Measurements from ENCODE around the gene CTXN1. TPM values are rescaled to one million over a fixed set of nuclear protein-coding genes. Genes with fewer than 3 reads are reported as not detected.

CTXN1 gene
- total RNA-seq, 2 donors from 2014 or later, result 1.5 to 4.4 TPM

DNA sequence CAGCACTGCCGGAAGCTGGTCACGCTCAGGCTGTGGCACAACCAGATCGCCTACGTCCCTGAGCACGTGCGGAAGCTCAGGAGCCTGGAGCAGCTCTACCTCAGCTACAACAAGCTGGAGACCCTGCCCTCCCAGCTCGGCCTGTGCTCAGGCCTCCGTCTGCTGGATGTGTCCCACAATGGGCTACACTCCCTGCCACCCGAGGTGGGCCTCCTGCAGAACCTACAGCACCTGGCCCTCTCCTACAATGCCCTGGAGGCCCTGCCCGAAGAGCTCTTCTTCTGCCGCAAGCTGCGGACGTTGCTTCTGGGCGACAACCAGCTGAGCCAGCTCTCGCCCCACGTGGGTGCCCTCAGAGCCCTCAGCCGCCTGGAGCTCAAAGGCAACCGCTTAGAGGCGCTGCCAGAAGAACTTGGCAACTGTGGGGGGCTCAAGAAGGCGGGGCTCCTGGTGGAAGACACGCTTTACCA, 25.5 kb downstream of the CTXN1 start:
- DNase-seq, result no peak
- intact Hi-C loops (cut with DNase I), result no loop called here
- Histone ChIP-seq H3K4me1 (peaks cover 14% of the 10 kb centered on the region), H3K27me3 (no peaks in the 10 kb centered on the region), H3K9ac (ENCODE audit: low read depth in 2 of 2, low read length in 2 of 2) (no peak overlapping the region), H3K9me3 (no peaks in the 10 kb centered on the region), H3K36me3 (no peaks in the 10 kb centered on the region), H3K27ac (no peak overlapping the region), H3K4me3 (no peak overlapping the region)
- TF ChIP-seq, protein P1, sequence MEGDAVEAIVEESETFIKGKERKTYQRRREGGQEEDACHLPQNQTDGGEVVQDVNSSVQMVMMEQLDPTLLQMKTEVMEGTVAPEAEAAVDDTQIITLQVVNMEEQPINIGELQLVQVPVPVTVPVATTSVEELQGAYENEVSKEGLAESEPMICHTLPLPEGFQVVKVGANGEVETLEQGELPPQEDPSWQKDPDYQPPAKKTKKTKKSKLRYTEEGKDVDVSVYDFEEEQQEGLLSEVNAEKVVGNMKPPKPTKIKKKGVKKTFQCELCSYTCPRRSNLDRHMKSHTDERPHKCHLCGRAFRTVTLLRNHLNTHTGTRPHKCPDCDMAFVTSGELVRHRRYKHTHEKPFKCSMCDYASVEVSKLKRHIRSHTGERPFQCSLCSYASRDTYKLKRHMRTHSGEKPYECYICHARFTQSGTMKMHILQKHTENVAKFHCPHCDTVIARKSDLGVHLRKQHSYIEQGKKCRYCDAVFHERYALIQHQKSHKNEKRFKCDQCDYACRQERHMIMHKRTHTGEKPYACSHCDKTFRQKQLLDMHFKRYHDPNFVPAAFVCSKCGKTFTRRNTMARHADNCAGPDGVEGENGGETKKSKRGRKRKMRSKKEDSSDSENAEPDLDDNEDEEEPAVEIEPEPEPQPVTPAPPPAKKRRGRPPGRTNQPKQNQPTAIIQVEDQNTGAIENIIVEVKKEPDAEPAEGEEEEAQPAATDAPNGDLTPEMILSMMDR (IDR thresholded peaks at IDR 0.05), result no peak

DNA sequence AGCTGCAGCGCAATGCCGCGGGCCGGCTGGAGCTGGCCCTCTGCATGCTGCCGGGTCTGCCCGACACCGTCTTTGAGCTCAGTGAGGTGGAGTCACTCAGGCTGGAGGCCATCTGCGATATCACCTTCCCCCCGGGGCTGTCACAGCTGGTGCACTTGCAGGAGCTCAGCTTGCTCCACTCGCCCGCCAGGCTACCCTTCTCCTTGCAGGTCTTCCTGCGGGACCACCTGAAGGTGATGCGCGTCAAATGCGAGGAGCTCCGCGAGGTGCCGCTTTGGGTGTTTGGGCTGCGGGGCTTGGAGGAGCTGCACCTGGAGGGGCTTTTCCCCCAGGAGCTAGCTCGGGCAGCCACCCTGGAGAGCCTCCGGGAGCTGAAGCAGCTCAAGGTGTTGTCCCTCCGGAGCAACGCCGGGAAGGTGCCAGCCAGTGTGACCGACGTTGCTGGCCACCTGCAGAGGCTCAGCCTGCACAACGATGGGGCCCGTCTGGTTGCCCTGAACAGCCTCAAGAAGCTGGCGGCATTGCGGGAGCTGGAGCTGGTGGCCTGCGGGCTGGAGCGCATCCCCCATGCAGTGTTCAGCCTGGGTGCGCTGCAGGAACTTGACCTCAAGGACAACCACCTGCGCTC, 26.1 kb downstream of the CTXN1 start:
- intact Hi-C loops (cut with DNase I), result no loop called here
- H3K27me3 ChIP-seq, result no peaks in the 10 kb centered on the region
- H3K36me3 ChIP-seq, result no peaks in the 10 kb centered on the region
- H3K9me3 ChIP-seq, result no peaks in the 10 kb centered on the region
- no peak overlapping the region for H3K9ac ChIP-seq (ENCODE audit: low read depth in 2 of 2, low read length in 2 of 2)
- H3K4me3 ChIP-seq, result no peak overlapping the region
- TF ChIP-seq, protein P1 (IDR thresholded peaks at IDR 0.05), result no peak
- no peak overlapping the region for H3K27ac ChIP-seq
- H3K4me1 ChIP-seq, result peaks cover 9% of the 10 kb centered on the region
- DNase-seq, result no peak

DNA sequence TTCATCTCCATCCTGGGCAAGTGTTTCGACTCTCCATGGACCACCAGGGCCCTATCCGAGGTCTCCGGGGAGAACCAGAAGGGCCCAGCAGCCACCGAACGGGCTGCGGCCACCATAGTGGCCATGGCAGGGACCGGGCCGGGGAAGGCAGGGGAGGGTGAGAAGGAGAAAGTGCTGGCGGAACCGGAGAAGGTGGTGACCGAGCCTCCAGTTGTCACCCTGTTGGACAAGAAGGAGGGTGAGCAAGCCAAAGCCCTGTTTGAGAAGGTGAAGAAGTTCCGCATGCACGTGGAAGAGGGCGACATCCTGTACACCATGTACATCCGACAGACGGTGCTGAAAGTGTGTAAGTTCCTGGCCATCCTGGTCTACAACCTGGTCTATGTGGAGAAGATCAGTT, 27.0 kb downstream of the CTXN1 start:
- H3K9ac ChIP-seq (ENCODE audit: low read depth in 2 of 2, low read length in 2 of 2), result no peak overlapping the region
- H3K4me1 ChIP-seq, result peaks cover 4% of the 10 kb centered on the region
- intact Hi-C loops (cut with DNase I), result no loop called here
- no peaks in the 10 kb centered on the region for H3K36me3 ChIP-seq
- TF ChIP-seq, protein P1 (IDR thresholded peaks at IDR 0.05), result no peak
- no peaks in the 10 kb centered on the region for H3K27me3 ChIP-seq
- DNase-seq, result no peak
- H3K4me3 ChIP-seq, result no peak overlapping the region
- no peak overlapping the region for H3K27ac ChIP-seq
- no peaks in the 10 kb centered on the region for H3K9me3 ChIP-seq

DNA sequence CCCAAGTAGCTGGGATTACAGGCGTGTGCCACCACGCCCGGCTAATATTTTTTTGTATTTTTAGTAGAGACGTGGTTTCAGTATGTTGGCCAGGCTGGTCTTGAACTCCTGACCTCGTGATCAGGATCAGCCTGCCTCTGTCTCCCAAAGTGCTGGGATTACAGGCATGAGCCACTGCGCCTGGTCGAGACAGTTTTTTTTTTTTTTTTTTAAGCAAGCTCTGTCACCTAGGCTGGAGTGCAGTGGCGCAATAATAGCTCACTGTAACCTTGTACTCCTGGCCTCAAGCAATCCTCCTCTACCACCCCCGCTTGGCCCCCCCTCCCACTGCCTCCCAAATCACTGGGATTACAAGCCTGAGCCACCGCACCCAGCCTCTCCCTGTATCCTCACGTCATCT, 28.6 kb downstream of the CTXN1 start:
- no peaks in the 10 kb centered on the region for H3K27me3 ChIP-seq
- no peak overlapping the region for H3K4me3 ChIP-seq
- no peak for DNase-seq
- H3K36me3 ChIP-seq, result no peaks in the 10 kb centered on the region
- TF ChIP-seq, protein P1 (IDR thresholded peaks at IDR 0.05), result no peak
- no peaks in the 10 kb centered on the region for H3K9me3 ChIP-seq
- intact Hi-C loops (cut with DNase I), result no loop called here
- no peaks in the 10 kb centered on the region for H3K4me1 ChIP-seq
- no peak overlapping the region for H3K9ac ChIP-seq (ENCODE audit: low read depth in 2 of 2, low read length in 2 of 2)
- H3K27ac ChIP-seq, result no peak overlapping the region

DNA sequence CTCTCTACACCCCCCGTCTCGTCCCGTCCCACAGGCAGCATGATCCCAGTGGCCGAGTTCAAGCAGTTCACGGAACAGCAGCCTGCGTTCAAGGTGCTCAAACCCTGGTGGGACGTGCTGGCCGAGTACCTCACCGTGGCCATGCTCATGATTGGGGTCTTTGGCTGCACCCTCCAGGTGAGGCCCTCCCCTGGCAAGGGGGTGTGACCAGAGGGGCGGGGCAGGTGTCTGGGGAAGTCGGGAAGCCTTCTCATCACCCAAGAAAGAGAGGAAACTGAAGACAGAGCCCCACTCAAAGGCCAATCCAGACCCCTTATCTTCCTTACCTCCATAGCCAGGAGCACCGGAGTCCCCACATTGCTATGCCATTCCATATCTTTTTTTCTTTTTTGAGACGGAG, 30.4 kb downstream of the CTXN1 start:
- Histone ChIP-seq H3K36me3 (no peaks in the 10 kb centered on the region), H3K27ac (no peak overlapping the region), H3K4me3 (no peak overlapping the region), H3K9me3 (no peaks in the 10 kb centered on the region), H3K4me1 (no peaks in the 10 kb centered on the region), H3K9ac (ENCODE audit: low read depth in 2 of 2, low read length in 2 of 2) (no peak overlapping the region), H3K27me3 (no peaks in the 10 kb centered on the region)
- DNase-seq, result no peak
- intact Hi-C loops (cut with DNase I), result no loop called here
- TF ChIP-seq, protein P1 (IDR thresholded peaks at IDR 0.05), result no peak

Data from colonic mucosa (tissue), 4 donors.